Psoas muscle (tissue), 8 donors: Measurements from ENCODE around the gene GALK1. TPM values are rescaled to one million over a fixed set of nuclear protein-coding genes. Genes with fewer than 3 reads are reported as not detected.
A peak's percentile ranks its signal among the peaks of the same experiment; 100 is the strongest.

Source experiments
- ATAC-seq, 4 donors: fragments of 200-7000 bp; cut with Tn5 transposase; one replicate each; pipeline ENCODE4 v1.9.1; 2020; ENCODE audit warnings: moderate library complexity in 3 of 4, mild to moderate bottlenecking in 2 of 4
- DNase-seq, 2 donors: peaks; one replicate each; pipeline ENCODE4 v3.0.0-alpha.2; 2020
- H3K27ac ChIP-seq: fragments of 200-600 bp; one replicate; pipeline ENCODE4 v1.8.0; 2022
- H3K27me3 ChIP-seq, 3 donors: fragments of 200-600 bp in 1 of 3; one replicate each; pipeline versions ENCODE4 v1.6.1 to v1.8.0; 2013 to 2022; ENCODE audit warnings: low read length in 2 of 3, mild to moderate bottlenecking in 2 of 3, moderate library complexity in 1 of 3; ENCODE audit not compliant: insufficient read depth in 3 of 3
- H3K36me3 ChIP-seq, 2 donors: fragments of 200-600 bp in 1 of 2; one replicate each; pipeline versions ENCODE4 v1.6.1 to v1.8.0; 2013 to 2022; ENCODE audit warnings: low read depth in 1 of 2, mild to moderate bottlenecking in 1 of 2, moderate library complexity in 1 of 2; ENCODE audit not compliant: insufficient read depth in 1 of 2
- H3K4me1 ChIP-seq: fragments of 200-600 bp; one replicate; pipeline ENCODE4 v1.8.0; 2022
- H3K4me3 ChIP-seq: fragments of 200-600 bp; one replicate; pipeline ENCODE4 v1.8.0; 2022; ENCODE audit warnings: mild to moderate bottlenecking
- H3K9me3 ChIP-seq: fragments of 200-600 bp; one replicate; pipeline ENCODE4 v1.8.0; 2022
- CTCF ChIP-seq: fragments of 200-600 bp; IDR thresholded peaks from one replicate; pipeline ENCODE4 v1.8.0; 2022; ENCODE audit warnings: antibody characterized with exemption
- WGBS, 3 donors: extraction: QIAGEN DNeasy Blood & Tissue Kit; methylation state at CpG; one replicate each; pipeline versions ENCODE4 v1.1.6 to v1.1.7; 2013; 5-methylcytosine and 5-hydroxymethylcytosine counted together
- intact Hi-C, 2 donors: fragments of 100-400 bp; cut with DNase I; formaldehyde crosslinking; loops; one replicate each; pipeline versions ENCODE4 v1.11.0 to v1.14.2; 2022
- polyA plus RNA-seq, 3 donors: library from polyadenylated mRNA; stranded (reverse); fragments of 200-250 nt; gene quantifications; one replicate each; pipeline ENCODE4 v1.2.3, GENCODE V29; 2013
- total RNA-seq, 4 donors: library from RNA; stranded (reverse); fragmentation: NEBNext Ultra II Directional in 2 of 4; extraction: Animal tissue kit (Norgen Biotek cat#: 25700) in 2 of 4; gene quantifications; one replicate each; pipeline versions ENCODE4 v1.2.1 to v1.2.4, GENCODE V29; 2021 to 2023
- donor health status: healthy with polysubstance abuse.
- donor health status: DM: no; HTN: no; CAD: no; lungs with moderate emphysema.
- donor health status: Bipolar disorder and iron deficiency.
- donor health status: healthy.
- donor health status: DM: yes; HTN: yes; CAD: no.
- donor health status: DM: no; HTN: no; CAD: no.
- donor health status: DM: no; HTN: no; CAD: no.
- donor health status: DM: yes; HTN: yes; CAD: no.

The GALK1 gene
- total and polyA plus RNA-seq, 7 donors, result 7.1 to 13.2 (median 9.8) TPM

DNA sequence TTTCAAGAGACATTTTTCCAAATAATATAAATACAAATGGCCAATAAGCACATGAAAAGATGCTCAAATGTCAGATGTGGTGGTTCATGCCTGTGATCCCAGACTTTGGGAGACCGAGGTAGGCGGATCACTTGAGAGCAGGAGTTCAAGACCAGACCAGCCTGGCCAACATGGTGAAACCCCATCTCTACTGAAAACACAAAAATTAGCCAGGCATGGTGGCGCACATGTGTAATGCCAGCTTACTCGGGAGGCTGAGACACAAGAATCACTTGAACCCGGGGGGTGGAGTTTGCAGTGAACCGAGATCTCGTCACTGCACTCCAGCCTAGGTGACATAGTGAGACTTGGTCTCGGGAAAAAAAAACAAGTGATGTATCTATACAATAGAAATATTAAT is 2.9 kb upstream of the GALK1 start:
- no peak for ATAC-seq
- Histone ChIP-seq H3K27me3 (no peaks in the 10 kb centered on the region), H3K9me3 (no peaks in the 10 kb centered on the region), H3K4me3 (no peak overlapping the region), H3K4me1 (peaks cover 21% of the 10 kb centered on the region), H3K36me3 (no peaks in the 10 kb centered on the region), H3K27ac (no peak overlapping the region)
- no peak for DNase-seq
- WGBS, 3 donors, result 86 to 90% (median 89%) methylated on average over 8 of the region's 8 CpGs
- intact Hi-C loops, result loop anchor here in 1 of 2 donors (5.0 kb wide), 1 partner anchor 129 kb away; the partner anchor contains the start of gene TRIM65
- TF ChIP-seq CTCF, result no peak

- peaks cover 12% of the 10 kb centered on the region for H3K4me1 ChIP-seq
- H3K27ac ChIP-seq, result no peak overlapping the region
- no peaks in the 10 kb centered on the region for H3K27me3 ChIP-seq
- intact Hi-C loops, result loop anchor here in 1 of 2 donors (5.0 kb wide), 1 partner anchor 131 kb away; the partner anchor contains the start of gene TRIM65
- no peak overlapping the region for H3K4me3 ChIP-seq
- 91 to 98% (median 95%) methylated on average over 4 of the region's 4 CpGs for WGBS, 3 donors
- DNase-seq, result peak in 1 of 2 donors; percentile 53
- ATAC-seq, result no peak
- no peaks in the 10 kb centered on the region for H3K9me3 ChIP-seq
- TF ChIP-seq CTCF, result no peak
- no peaks in the 10 kb centered on the region for H3K36me3 ChIP-seq
These were observed 989 bp upstream of the GALK1 start for GRCh38 chr17:75765981-75766380.

DNA sequence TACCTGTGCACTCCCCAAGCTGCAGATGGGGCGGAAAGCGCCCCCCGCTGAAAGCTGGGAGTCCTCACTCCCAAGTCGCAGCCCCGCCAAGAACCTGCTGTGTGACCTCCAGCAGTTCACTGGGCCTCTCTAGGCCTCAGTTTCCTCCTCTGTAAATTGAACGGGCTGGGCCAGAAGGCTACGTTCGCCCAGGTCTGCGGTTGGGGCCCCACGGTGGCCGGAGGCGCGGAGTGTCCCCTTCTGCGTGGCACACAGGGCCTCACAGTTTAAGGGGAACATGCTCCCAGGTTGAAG is 628 bp downstream of the GALK1 start:
- H3K4me1 ChIP-seq, result peaks cover 12% of the 10 kb centered on the region
- DNase-seq, result no peak
- WGBS, 3 donors, result 21 to 31% (median 22%) methylated on average over 14 of the region's 14 CpGs
- no peaks in the 10 kb centered on the region for H3K36me3 ChIP-seq
- H3K9me3 ChIP-seq, result no peaks in the 10 kb centered on the region
- intact Hi-C loops, result no loop called here
- peak in 1 of 4 donors; percentile 3 for ATAC-seq
- H3K27ac ChIP-seq, result peak overlapping the region; percentile 82
- peak overlapping the region; percentile 83 for H3K4me3 ChIP-seq
- H3K27me3 ChIP-seq, result no peaks in the 10 kb centered on the region
- no peak for TF ChIP-seq CTCF

GRCh38 chr17:75763613-75764416 is 1.2 kb downstream of the GALK1 start:
- Histone ChIP-seq H3K4me1 (peaks cover 12% of the 10 kb centered on the region), H3K9me3 (no peaks in the 10 kb centered on the region), H3K36me3 (no peaks in the 10 kb centered on the region), H3K27ac (peak overlapping the region; percentile 82), H3K27me3 (no peaks in the 10 kb centered on the region), H3K4me3 (peak overlapping the region; percentile 83)
- WGBS, 3 donors, result 64 to 79% (median 74%) methylated on average over 16 of the region's 16 CpGs
- intact Hi-C loops, result no loop called here
- TF ChIP-seq CTCF, result no peak
- DNase-seq (peak in 1 of 2 donors; percentile 50), ATAC-seq (peak in 2 of 4 donors; percentile 3 to 7)

DNA sequence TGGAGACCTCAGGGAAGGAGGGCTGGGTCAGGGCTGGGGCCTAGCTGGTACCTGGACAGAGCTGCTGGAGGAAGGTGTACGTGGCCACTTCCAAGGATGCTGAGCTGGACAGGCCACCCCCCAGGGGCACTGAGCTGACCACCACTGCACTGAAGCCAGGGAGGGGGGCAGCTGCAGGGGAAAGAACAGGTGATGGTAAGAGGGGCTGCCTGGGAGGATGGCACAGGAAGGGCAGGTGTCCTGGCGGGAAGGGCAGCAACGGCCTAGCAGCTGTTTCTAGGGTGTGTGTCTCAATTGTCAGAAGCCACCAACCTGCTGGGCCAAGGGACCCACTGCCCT is 1.8 kb downstream of the GALK1 start:
- 86 to 93% (median 92%) methylated on average over 3 of the region's 3 CpGs for WGBS, 3 donors
- no peak for DNase-seq
- intact Hi-C loops, result no loop called here

More for the DNA sequence above, 1.8 kb downstream of the GALK1 start:
- TF ChIP-seq CTCF, result no peak
- H3K4me3 ChIP-seq, result no peak overlapping the region
- H3K27me3 ChIP-seq, result no peaks in the 10 kb centered on the region
- no peaks in the 10 kb centered on the region for H3K9me3 ChIP-seq
- peaks cover 12% of the 10 kb centered on the region for H3K4me1 ChIP-seq
- no peak for ATAC-seq
- no peaks in the 10 kb centered on the region for H3K36me3 ChIP-seq
- no peak overlapping the region for H3K27ac ChIP-seq
